Esophagus (tissue), 2 donors: ENCODE data around the gene KRT6A. TPM values are rescaled to one million over a fixed set of nuclear protein-coding genes. Genes with fewer than 3 reads are reported as not detected.
A peak's percentile ranks its signal among the peaks of the same experiment; 100 is the strongest.

Experiments
- H3K27ac ChIP-seq, 2 donors: one replicate each; pipeline ENCODE4 v1.5.1; 2013; ENCODE audit warnings: low read depth in 2 of 2, mild to moderate bottlenecking in 2 of 2, inconsistent platforms in 1 of 2, low read length in 1 of 2, moderate library complexity in 1 of 2
- H3K27me3 ChIP-seq, 2 donors: one replicate each; pipeline ENCODE4 v1.6.1; 2013; ENCODE audit warnings: low read length in 2 of 2, control low read depth in 1 of 2, mild to moderate bottlenecking in 1 of 2; ENCODE audit not compliant: insufficient read depth in 2 of 2, control insufficient read depth in 1 of 2
- H3K36me3 ChIP-seq, 2 donors: one replicate each; pipeline ENCODE4 v1.6.1; 2013; ENCODE audit warnings: low read length in 1 of 2; ENCODE audit not compliant: control insufficient read depth in 2 of 2, insufficient read depth in 2 of 2
- H3K4me1 ChIP-seq, 2 donors: one replicate each; pipeline ENCODE4 v1.6.1; 2013; ENCODE audit warnings: low read length in 1 of 2; ENCODE audit not compliant: control insufficient read depth in 2 of 2, insufficient read depth in 2 of 2
- H3K4me3 ChIP-seq, 2 donors: one replicate each; pipeline ENCODE4 v1.5.1; 2013; ENCODE audit warnings: low read length in 2 of 2, mild to moderate bottlenecking in 2 of 2, low read depth in 1 of 2, moderate library complexity in 1 of 2
- H3K9me3 ChIP-seq, 2 donors: one replicate each; pipeline ENCODE4 v1.6.1; 2013; ENCODE audit warnings: mild to moderate bottlenecking in 2 of 2, low read depth in 1 of 2, low read length in 1 of 2, moderate library complexity in 1 of 2; ENCODE audit not compliant: control insufficient read depth in 2 of 2, insufficient read depth in 1 of 2
- WGBS, 2 donors: extraction: QIAGEN DNeasy Blood & Tissue Kit; methylation state at CpG; one replicate each; pipeline ENCODE4 v1.1.7; 2013; 5-methylcytosine and 5-hydroxymethylcytosine counted together
- polyA plus RNA-seq, 2 donors: library from polyadenylated mRNA; stranded (reverse); fragments of 200-250 nt; gene quantifications; one replicate each; pipeline ENCODE4 v1.2.3, GENCODE V29; 2013
- donor health status: healthy with polysubstance abuse.
- donor health status: Bipolar disorder and iron deficiency.

KRT6A gene
- polyA plus RNA-seq, 2 donors: 945 to 7,628 TPM

- H3K27me3 ChIP-seq: no peaks in the 10 kb centered on the region
- 45 to 46% methylated on average over 9 of the region's 9 CpGs for WGBS, 2 donors
- peaks cover 4 to 25% of the 10 kb centered on the region in 2 donors for H3K4me1 ChIP-seq
- H3K36me3 ChIP-seq: no peaks in the 10 kb centered on the region
- peak overlapping the region; percentile 74 to 89 for H3K27ac ChIP-seq
- H3K4me3 ChIP-seq: no peak overlapping the region
- no peaks in the 10 kb centered on the region for H3K9me3 ChIP-seq
Measured at GRCh38 chr12:52441320-52441911, 51.6 kb downstream of the KRT6A start.

GRCh38 chr12:52440821-52441319, 52.2 kb downstream of the KRT6A start:
- peaks cover 4 to 26% of the 10 kb centered on the region in 2 donors for H3K4me1 ChIP-seq
- no peaks in the 10 kb centered on the region for H3K27me3 ChIP-seq
- H3K9me3 ChIP-seq: no peaks in the 10 kb centered on the region
- no peaks in the 10 kb centered on the region for H3K36me3 ChIP-seq
- peak overlapping the region; percentile 74 to 89 for H3K27ac ChIP-seq
- H3K4me3 ChIP-seq: no peak overlapping the region
- 53 to 61% methylated on average over 5 of the region's 5 CpGs for WGBS, 2 donors

- Histone ChIP-seq H3K4me3 (no peak overlapping the region), H3K4me1 (peaks cover 4 to 26% of the 10 kb centered on the region in 2 donors), H3K9me3 (no peaks in the 10 kb centered on the region), H3K36me3 (no peaks in the 10 kb centered on the region), H3K27ac (peak overlapping the region in 1 of 2 donors; percentile 65), H3K27me3 (no peaks in the 10 kb centered on the region)
- 45 to 56% methylated on average over 2 of the region's 2 CpGs for WGBS, 2 donors
Measured at GRCh38 chr12:52439845-52440244, 53.2 kb downstream of the KRT6A start.

GRCh38 chr12:52439420-52439819, 53.6 kb downstream of the KRT6A start:
- H3K4me1 ChIP-seq: peaks cover 4 to 24% of the 10 kb centered on the region in 2 donors
- H3K36me3 ChIP-seq: no peaks in the 10 kb centered on the region
- H3K9me3 ChIP-seq: no peaks in the 10 kb centered on the region
- H3K27ac ChIP-seq: peak overlapping the region in 1 of 2 donors; percentile 65
- no peak overlapping the region for H3K4me3 ChIP-seq
- 80 to 81% methylated on average over 8 of the region's 8 CpGs for WGBS, 2 donors
- H3K27me3 ChIP-seq: no peaks in the 10 kb centered on the region

GRCh38 chr12:52438305-52439301, 54.5 kb downstream of the KRT6A start:
- Histone ChIP-seq H3K27me3 (no peaks in the 10 kb centered on the region), H3K4me1 (peaks cover 4 to 22% of the 10 kb centered on the region in 2 donors), H3K27ac (peak overlapping the region; percentile 46 to 72), H3K9me3 (no peaks in the 10 kb centered on the region), H3K36me3 (no peaks in the 10 kb centered on the region), H3K4me3 (no peak overlapping the region)
- 69 to 81% methylated on average over 8 of the region's 8 CpGs for WGBS, 2 donors

GRCh38 chr12:52437508-52437907, 55.5 kb downstream of the KRT6A start:
- 64 to 76% methylated on average over 9 of the region's 9 CpGs for WGBS, 2 donors
- peak overlapping the region in 1 of 2 donors; percentile 10 for H3K27ac ChIP-seq
- peaks cover 4 to 19% of the 10 kb centered on the region in 2 donors for H3K4me1 ChIP-seq
- no peaks in the 10 kb centered on the region for H3K9me3 ChIP-seq
- H3K36me3 ChIP-seq: no peaks in the 10 kb centered on the region
- no peak overlapping the region for H3K4me3 ChIP-seq
- H3K27me3 ChIP-seq: no peaks in the 10 kb centered on the region

Other genes with a start within 250 kb of the KRT6A start
- gene KRT86, start 218.6 kb downstream of the KRT6A start, polyA plus RNA-seq: under 1 TPM; 0.04 to 0.10 TPM
- under 1 TPM; 0.05 to 0.08 TPM for gene KRT81, start 201.7 kb downstream of the KRT6A start, polyA plus RNA-seq
- gene KRT83, start 171.9 kb downstream of the KRT6A start, polyA plus RNA-seq: not detected
- gene KRT85, start 125.8 kb downstream of the KRT6A start, polyA plus RNA-seq: not detected
- under 1 TPM in 1 of 2 donors, not detected in 1; 0.02 TPM for gene KRT84, start 107.6 kb downstream of the KRT6A start, polyA plus RNA-seq
- gene KRT82, start 86.9 kb downstream of the KRT6A start, polyA plus RNA-seq: not detected
- under 1 TPM; 0.08 to 0.19 TPM for gene KRT75, start 58.9 kb downstream of the KRT6A start, polyA plus RNA-seq
- gene KRT6B, start 41.1 kb downstream of the KRT6A start, polyA plus RNA-seq: 100 to 1,000 TPM; 106 to 453 TPM
- gene KRT6C, start 19.5 kb downstream of the KRT6A start, polyA plus RNA-seq: 100 to 1,000 TPM; 229 to 427 TPM
- gene KRT5, start 27.1 kb upstream of the KRT6A start, polyA plus RNA-seq: 1,000 to 10,000 TPM; 3,653 to 6,695 TPM
- not detected for gene KRT71, start 59.9 kb upstream of the KRT6A start, polyA plus RNA-seq
- gene KRT74, start 80.6 kb upstream of the KRT6A start, polyA plus RNA-seq: under 1 TPM; 0.07 to 0.24 TPM
- not detected for gene KRT72, start 108.2 kb upstream of the KRT6A start, polyA plus RNA-seq
- gene KRT73, start 125.3 kb upstream of the KRT6A start, polyA plus RNA-seq: not detected
- under 1 TPM; 0.09 to 0.12 TPM for gene KRT2, start 159.0 kb upstream of the KRT6A start, polyA plus RNA-seq
- 10 to 100 TPM in 1 of 2 donors, 1 to 10 TPM in 1; 4.1 to 12.5 TPM for gene KRT1, start 187.2 kb upstream of the KRT6A start, polyA plus RNA-seq
- gene KRT77, start 210.3 kb upstream of the KRT6A start, polyA plus RNA-seq: under 1 TPM in 1 of 2 donors, not detected in 1; 0.06 TPM